ENCODE data around the gene THAP7. TPM values are rescaled to one million over a fixed set of nuclear protein-coding genes. Genes with fewer than 3 reads are reported as not detected.

THAP7 gene
- polyA plus RNA-seq, 1 donor (not counting 4 experiments of a cell fraction or from before 2014, with no cell fraction given), result 10.4 TPM

- H3K9ac ChIP-seq (ENCODE audit: control insufficient read depth, extremely low read depth, insufficient read depth, low read length), result no peak overlapping the region
- FAIRE-seq, result no peak
- TF ChIP-seq EZH2 (IDR thresholded peaks at IDR 0.05; ENCODE audit: low read length), result no peak
- TF ChIP-seq CTCF (optimal IDR thresholded peaks at IDR 0.05 in 1 of 3, IDR thresholded peaks at IDR 0.05 in 1 of 3, conservative IDR thresholded peaks at IDR 0.05 in 1 of 3; ENCODE audit: extremely low read depth in 1 of 3, insufficient read depth in 2 of 3, low read length in 3 of 3), result no peak
Measured at GRCh38 chr22:20996598-20997535, 5.1 kb downstream of the THAP7 start.

GRCh38 chr22:20996031-20996410 is 5.9 kb downstream of the THAP7 start:
- Histone ChIP-seq H3K9me1 (ENCODE audit: control insufficient read depth, extremely low read depth, insufficient read depth, low read length) (no peaks in the 10 kb centered on the region), H4K20me1 (ENCODE audit: control insufficient read depth, extremely low read depth, insufficient read depth, low read length) (no peaks in the 10 kb centered on the region), H3K36me3 (ENCODE audit: control insufficient read depth in 2 of 2, extremely low read depth in 1 of 2, insufficient read depth in 2 of 2, low read length in 2 of 2) (peaks cover 25 to 48% of the 10 kb centered on the region in 2 experiments), H3K27me3 (ENCODE audit: control insufficient read depth, extremely low read depth, insufficient read depth, low read length) (no peaks in the 10 kb centered on the region), H3K79me2 (ENCODE audit: control insufficient read depth, insufficient read depth, low read length) (peaks cover 14% of the 10 kb centered on the region), H3K4me2 (ENCODE audit: control insufficient read depth, extremely low read depth, insufficient read depth, low read depth, low read length) (no peak overlapping the region), H2AFZ (ENCODE audit: control insufficient read depth, low read length) (no peak overlapping the region), H3K9me3 (ENCODE audit: control insufficient read depth, low read depth, low read length) (no peaks in the 10 kb centered on the region), H3K9ac (ENCODE audit: control insufficient read depth, extremely low read depth, insufficient read depth, low read length) (no peak overlapping the region), H3K4me3 (ENCODE audit: control insufficient read depth in 2 of 3, extremely low read depth in 1 of 3, insufficient read depth in 2 of 3, low read depth in 1 of 3, low read length in 3 of 3) (no peak overlapping the region), H3K4me1 (ENCODE audit: control insufficient read depth, extremely low read depth, insufficient read depth, low read length) (peaks cover 6% of the 10 kb centered on the region), H3K27ac (ENCODE audit: control insufficient read depth, insufficient read depth, low read length) (no peak overlapping the region)
- no peak for FAIRE-seq
- no peak for DNase-seq (ENCODE audit: low read depth, low spot score)
- TF ChIP-seq CTCF (optimal IDR thresholded peaks at IDR 0.05 in 1 of 3, IDR thresholded peaks at IDR 0.05 in 1 of 3, conservative IDR thresholded peaks at IDR 0.05 in 1 of 3; ENCODE audit: extremely low read depth in 1 of 3, insufficient read depth in 2 of 3, low read length in 3 of 3) (no peak), EZH2 (IDR thresholded peaks at IDR 0.05; ENCODE audit: low read length) (no peak)
- dilution Hi-C loops (cut with MboI; ENCODE audit: extremely low pct_ligation_motif_present, low sequenced_read_pairs), result no loop called here

More at GRCh38 chr22:20996598-20997535, 5.1 kb downstream of the THAP7 start:
- Histone ChIP-seq H3K4me1 (ENCODE audit: control insufficient read depth, extremely low read depth, insufficient read depth, low read length) (peaks cover 12% of the 10 kb centered on the region), H3K9me1 (ENCODE audit: control insufficient read depth, extremely low read depth, insufficient read depth, low read length) (no peaks in the 10 kb centered on the region), H4K20me1 (ENCODE audit: control insufficient read depth, extremely low read depth, insufficient read depth, low read length) (no peaks in the 10 kb centered on the region), H3K27ac (ENCODE audit: control insufficient read depth, insufficient read depth, low read length) (no peak overlapping the region), H3K79me2 (ENCODE audit: control insufficient read depth, insufficient read depth, low read length) (peaks cover 17% of the 10 kb centered on the region), H3K4me2 (ENCODE audit: control insufficient read depth, extremely low read depth, insufficient read depth, low read depth, low read length) (no peak overlapping the region), H3K9me3 (ENCODE audit: control insufficient read depth, low read depth, low read length) (no peaks in the 10 kb centered on the region), H2AFZ (ENCODE audit: control insufficient read depth, low read length) (no peak overlapping the region), H3K36me3 (ENCODE audit: control insufficient read depth in 2 of 2, extremely low read depth in 1 of 2, insufficient read depth in 2 of 2, low read length in 2 of 2) (peaks cover 24 to 41% of the 10 kb centered on the region in 2 experiments), H3K4me3 (ENCODE audit: control insufficient read depth in 2 of 3, extremely low read depth in 1 of 3, insufficient read depth in 2 of 3, low read depth in 1 of 3, low read length in 3 of 3) (no peak overlapping the region), H3K27me3 (ENCODE audit: control insufficient read depth, extremely low read depth, insufficient read depth, low read length) (no peaks in the 10 kb centered on the region)
- dilution Hi-C loops (cut with MboI; ENCODE audit: extremely low pct_ligation_motif_present, low sequenced_read_pairs), result no loop called here
- no peak for DNase-seq (ENCODE audit: low read depth, low spot score)
